IMR-90 (cell line): ENCODE results near the gene RLN3. TPM values are rescaled to one million over a fixed set of nuclear protein-coding genes. Genes with fewer than 3 reads are reported as not detected.

Experiments
- ATAC-seq: fragments of 200-7000 bp; cut with Tn5 transposase; 2 replicates; pipeline ENCODE4 v1.9.1; 2020; ENCODE audit warnings: low read depth, mild to moderate bottlenecking, moderate library complexity
- BruUV-seq: library from RNA; stranded (reverse); fragments of 400-500 nt; replicated peaks from 2 replicates; lab custom pipeline; 2021; lab: Mats Ljungman, UMichigan
- CTCF ChIA-PET: fragments of 300-600 bp; formaldehyde crosslinking; extraction: SDS; loops from one replicate; lab custom pipeline; 2021; ENCODE audit warnings: antibody characterized with exemption; lab: Yijun Ruan, JAX
- POLR2A ChIA-PET: fragments of 300-600 bp; sonication (Branson Sonifier 250); formaldehyde crosslinking; loops from one replicate; lab custom pipeline; 2022; ENCODE audit warnings: antibody characterized with exemption; ENCODE audit not compliant: unreplicated experiment; lab: Charles Lee
- DNase-seq: peaks from one replicate; pipeline ENCODE4 v3.0.0; 2013
- H2AFZ ChIP-seq: replicated peaks from 2 replicates; pipeline ENCODE3; 2013; ENCODE audit warnings: low read length, mild to moderate bottlenecking; ENCODE audit not compliant: poor library complexity
- H2AK5ac ChIP-seq: 2 replicates; pipeline ENCODE4 v1.6.1; 2013; ENCODE audit warnings: low read depth, low read length, inconsistent platforms
- H2AK9ac ChIP-seq: replicated peaks from 2 replicates; pipeline ENCODE3; 2013; ENCODE audit warnings: mild to moderate bottlenecking, low read depth, low read length, moderate library complexity; ENCODE audit not compliant: poor library complexity
- H2BK120ac ChIP-seq: 2 replicates; pipeline ENCODE4 v1.6.1; 2013; ENCODE audit warnings: low read depth, low read length, inconsistent platforms
- H2BK15ac ChIP-seq: 3 replicates; pipeline ENCODE4 v1.6.1; 2013; ENCODE audit warnings: low read depth, low read length, inconsistent platforms
- H2BK20ac ChIP-seq: 2 replicates; pipeline ENCODE4 v1.6.1; 2013; ENCODE audit warnings: low read depth, mild to moderate bottlenecking, inconsistent platforms, low read length, moderate library complexity
- H2BK5ac ChIP-seq: 2 replicates; pipeline ENCODE4 v1.6.1; 2013; ENCODE audit warnings: mild to moderate bottlenecking, low read depth, low read length, inconsistent platforms; ENCODE audit not compliant: poor library complexity, severe bottlenecking
- H3K14ac ChIP-seq: replicated peaks from 2 replicates; pipeline ENCODE4 v1.6.1; 2013; ENCODE audit warnings: low read depth, low read length, inconsistent platforms
- H3K18ac ChIP-seq: 2 replicates; pipeline ENCODE4 v1.6.1; 2013; ENCODE audit warnings: low read depth, low read length, control low read depth
- H3K23ac ChIP-seq: 2 replicates; pipeline ENCODE4 v1.6.1; 2013; ENCODE audit warnings: low read depth, low read length, inconsistent platforms
- H3K27ac ChIP-seq: 2 replicates; pipeline ENCODE4 v1.5.1; 2013; ENCODE audit warnings: mild to moderate bottlenecking, control low read depth, low read length; ENCODE audit not compliant: insufficient read depth
- H3K27me3 ChIP-seq: 2 replicates; pipeline ENCODE4 v1.6.1; 2013; ENCODE audit warnings: low read length; ENCODE audit not compliant: control insufficient read depth, insufficient read depth
- H3K36me3 ChIP-seq: 2 replicates; pipeline ENCODE4 v1.6.1; 2013; ENCODE audit warnings: low read length, mixed read lengths; ENCODE audit not compliant: control insufficient read depth, insufficient read depth
- H3K4ac ChIP-seq: 2 replicates; pipeline ENCODE4 v1.6.1; 2013; ENCODE audit warnings: low read depth, low read length, inconsistent platforms
- H3K4me1 ChIP-seq: 2 replicates; pipeline ENCODE4 v1.6.1; 2013; ENCODE audit warnings: low read length, mixed read lengths; ENCODE audit not compliant: control insufficient read depth, insufficient read depth
- H3K4me2 ChIP-seq: 2 replicates; pipeline ENCODE4 v1.6.1; 2013; ENCODE audit warnings: low read depth, mild to moderate bottlenecking, control low read depth, low read length, moderate library complexity
- H3K4me3 ChIP-seq: 2 replicates; pipeline ENCODE4 v1.5.1; 2013; ENCODE audit warnings: low read depth, mild to moderate bottlenecking, control low read depth, low read length, moderate library complexity; ENCODE audit not compliant: insufficient read depth
- H3K56ac ChIP-seq: 2 replicates; pipeline ENCODE4 v1.6.1; 2013; ENCODE audit warnings: low read length, inconsistent platforms; ENCODE audit not compliant: insufficient read depth; ENCODE audit errors: extremely low read depth
- H3K79me1 ChIP-seq, 2 experiments: 2 replicates each; pipeline ENCODE4 v1.6.1; 2013; ENCODE audit warnings: low read length in 2 of 2, inconsistent platforms in 1 of 2, low read depth in 1 of 2
- H3K9ac ChIP-seq: 2 replicates; pipeline ENCODE4 v1.6.1; 2013; ENCODE audit warnings: low read depth, low read length, control low read depth
- H3K9me1 ChIP-seq: 2 replicates; pipeline ENCODE4 v1.6.1; 2013; ENCODE audit warnings: low read length, inconsistent platforms; ENCODE audit not compliant: insufficient read depth
- H3K9me3 ChIP-seq: 2 replicates; pipeline ENCODE4 v1.6.1; 2013; ENCODE audit warnings: low read length; ENCODE audit not compliant: control insufficient read depth, insufficient read depth
- H4K20me1 ChIP-seq: 2 replicates; pipeline ENCODE4 v1.6.1; 2013; ENCODE audit warnings: low read length, inconsistent platforms; ENCODE audit not compliant: insufficient read depth
- H4K5ac ChIP-seq: 2 replicates; pipeline ENCODE4 v1.6.1; 2013; ENCODE audit warnings: mild to moderate bottlenecking, low read depth, low read length, control low read depth
- H4K8ac ChIP-seq, 2 experiments: 2 replicates each; pipeline ENCODE4 v1.6.1; 2013; ENCODE audit warnings: low read depth in 2 of 2, low read length in 2 of 2, control low read depth in 1 of 2, inconsistent platforms in 1 of 2
- H4K91ac ChIP-seq: 2 replicates; pipeline ENCODE4 v1.6.1; 2013; ENCODE audit warnings: low read depth, low read length, inconsistent platforms; ENCODE audit not compliant: insufficient read depth
- BHLHE40 ChIP-seq: fragments of 150-350 bp; IDR thresholded peaks from 2 replicates; pipeline ENCODE4 v1.6.1; 2016; ENCODE audit warnings: mild to moderate bottlenecking, low read depth, low read length
- ELK1 ChIP-seq: fragments of 150-350 bp; IDR thresholded peaks from 2 replicates; pipeline ENCODE4 v1.6.1; 2016; ENCODE audit warnings: low read depth, mild to moderate bottlenecking, low read length, moderate library complexity, borderline replicate concordance
- FOS ChIP-seq: fragments of 150-350 bp; IDR thresholded peaks from 2 replicates; pipeline ENCODE4 v1.6.1; 2016; ENCODE audit warnings: low read depth, low read length
- MAFK ChIP-seq: IDR thresholded peaks from 2 replicates; pipeline ENCODE4 v1.6.1; 2012; ENCODE audit warnings: low read depth, low read length, improper control_type of control experiment
- WGBS, 2 experiments: methylation state at CpG; one replicate each; pipeline versions ENCODE4 v1.1.5 to v1.1.7; 2013; ENCODE audit warnings: missing lambda C conversion rate in 2 of 2; ENCODE audit not compliant: insufficient read length in 1 of 2; ENCODE audit errors: extremely low coverage in 2 of 2; 5-methylcytosine and 5-hydroxymethylcytosine counted together
- dilution Hi-C: fragments of 300-500 bp; cut with HindIII; formaldehyde crosslinking; loops from one replicate; pipeline ENCODE4 v1.14.3; 2018; ENCODE audit warnings: low sequenced_read_pairs; ENCODE audit not compliant: unreplicated experiment
- in situ Hi-C: fragments of 300-500 bp; cut with MboI; formaldehyde crosslinking; loops from 3 replicates; pipeline ENCODE4 v1.14.3; 2019; ENCODE audit warnings: low sequenced_read_pairs, inconsistent platforms, mixed read lengths
- intact Hi-C: fragments of 100-400 bp; cut with micrococcal nuclease; formaldehyde crosslinking; loops from 2 replicates; pipeline ENCODE4 v1.10.0; 2022
- polyA plus RNA-seq, 3 experiments: library from polyadenylated mRNA; depleted of rRNA; stranded (reverse); fragments of >200 nt; gene quantifications; 2 replicates each; pipeline ENCODE4 v1.2.3, GENCODE V29; 2012; ENCODE audit warnings: low replicate concordance in 1 of 3
- total RNA-seq: library from RNA; depleted of rRNA; stranded (reverse); fragments of >200 nt; gene quantifications from 2 replicates; pipeline ENCODE4 v1.2.3, GENCODE V29; 2012

RLN3 gene
- total and polyA plus RNA-seq, 2 of the 4 experiments (the other 2 are of a cell fraction): not detected

GRCh38 chr19:13978351-13979243 is 49.4 kb upstream of the RLN3 start (continued):
- no peak for TF ChIP-seq ELK1

GRCh38 chr19:13979244-13979615 is 48.7 kb upstream of the RLN3 start:
- H2BK15ac ChIP-seq: no peak overlapping the region
- no peak overlapping the region for H2AK5ac ChIP-seq
- no peak overlapping the region for H2BK20ac ChIP-seq
- H3K23ac ChIP-seq: no peak overlapping the region
- H2BK120ac ChIP-seq: no peak overlapping the region
- no peak overlapping the region for H4K5ac ChIP-seq
- no peaks in the 10 kb centered on the region for H3K27me3 ChIP-seq
- H3K18ac ChIP-seq: no peak overlapping the region
- no TSS peak for BruUV-seq
- no peak overlapping the region for H3K56ac ChIP-seq
- H3K4ac ChIP-seq: no peak overlapping the region
- POLR2A ChIA-PET: no interaction called here
- no peaks in the 10 kb centered on the region for H3K9me3 ChIP-seq
- no peak for TF ChIP-seq ELK1
- no peak for TF ChIP-seq FOS
- no peak for TF ChIP-seq MAFK
- TF ChIP-seq BHLHE40: no peak
- H4K8ac ChIP-seq: no peak overlapping the region
- H2AFZ ChIP-seq: no peak overlapping the region
- no peak overlapping the region for H3K14ac ChIP-seq
- no peak overlapping the region for H3K9ac ChIP-seq
- H4K91ac ChIP-seq: no peak overlapping the region
- H3K27ac ChIP-seq: no peak overlapping the region
- no peaks in the 10 kb centered on the region for H4K20me1 ChIP-seq
- no peaks in the 10 kb centered on the region for H3K79me1 ChIP-seq
- no peaks in the 10 kb centered on the region for H3K9me1 ChIP-seq
- H2AK9ac ChIP-seq: no peak overlapping the region
- no peak overlapping the region for H3K4me3 ChIP-seq
- intact Hi-C loops: no loop called here
- DNase-seq (no peak), ATAC-seq (no peak)
- WGBS, 2 experiments: no CpG with 5 or more reads among the region's 12 CpGs
- in situ Hi-C loops: no loop called here
- CTCF ChIA-PET: no interaction called here
- dilution Hi-C loops: no loop called here
- H3K36me3 ChIP-seq: peaks cover 9% of the 10 kb centered on the region; the same call in 1 of the 2 replicates
- no peak overlapping the region for H2BK5ac ChIP-seq
- no peaks in the 10 kb centered on the region for H3K4me1 ChIP-seq
- H3K4me2 ChIP-seq: no peak overlapping the region
